Activated T-helper 1 cell treated with anti-CD3 and anti-CD28 coated beads, Interleukin-12 subunit alpha, Interleukin-12 subunit beta, Interleukin-2, Interleukin-4 antibody, amounts not matched to agents 30 ng/mL and 10 ng/mL and 1 ng/mL, durations not matched to agents 14 hours and 24 hours and 36 hours (primary cell): ENCODE results near the gene GIPC1. TPM values are rescaled to one million over a fixed set of nuclear protein-coding genes. Genes with fewer than 3 reads are reported as not detected.
"Not testable (repeated sequence)": the region's sequence is repeated elsewhere in the genome, so short reads cannot be mapped to it uniquely, and the experiment has no call there.

Experiments
- DNase-seq: peaks from one replicate; pipeline ENCODE4 v3.0.0; 2021; ENCODE audit warnings: low spot score
- H3K27ac Mint-ChIP-seq: one replicate; pipeline ENCODE4 v1.8.0; 2021; ENCODE audit warnings: mild to moderate bottlenecking, mixed read lengths
- H3K27me3 Mint-ChIP-seq: one replicate; pipeline ENCODE4 v1.8.0; 2022; ENCODE audit warnings: mild to moderate bottlenecking, moderate library complexity, mixed read lengths; ENCODE audit not compliant: insufficient read depth
- H3K36me3 Mint-ChIP-seq: one replicate; pipeline ENCODE4 v1.8.0; 2021; ENCODE audit warnings: low read depth, mixed read lengths
- H3K4me1 Mint-ChIP-seq: one replicate; pipeline ENCODE4 v1.8.0; 2021; ENCODE audit warnings: low read depth, mixed read lengths
- H3K4me3 Mint-ChIP-seq: one replicate; pipeline ENCODE4 v1.8.0; 2021; ENCODE audit warnings: mild to moderate bottlenecking, moderate library complexity, mixed read lengths
- H3K9me3 Mint-ChIP-seq: one replicate; pipeline ENCODE4 v1.8.0; 2021; ENCODE audit warnings: mixed read lengths
- intact Hi-C: fragments of 100-400 bp; cut with micrococcal nuclease; formaldehyde crosslinking; loops from one replicate; pipeline ENCODE4 v1.15.1; 2024
- total RNA-seq: library from RNA; stranded (reverse); gene quantifications from 2 replicates; pipeline ENCODE4 v1.2.3, GENCODE V29; 2022

Gene GIPC1
- total RNA-seq, 1 donor from 2014 or later: 42.9 TPM

DNA sequence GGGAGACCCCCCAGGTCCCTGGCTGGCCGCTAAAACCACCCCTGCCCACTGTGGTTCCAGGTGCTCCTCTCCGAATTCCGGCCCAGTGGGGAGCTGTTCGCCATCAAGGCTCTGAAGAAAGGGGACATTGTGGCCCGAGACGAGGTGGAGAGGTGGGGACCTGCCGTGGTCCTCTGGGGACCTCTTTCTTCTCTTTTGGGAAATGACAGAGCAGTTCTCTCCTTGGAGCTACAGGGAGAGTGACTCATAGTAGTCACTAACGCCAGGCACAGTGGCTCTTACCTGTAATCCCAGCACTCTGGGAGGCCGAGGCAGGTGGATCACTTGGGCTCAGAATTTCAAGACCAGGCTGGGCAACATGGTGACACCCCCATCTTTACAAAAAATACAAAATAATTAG lies 28.1 kb downstream of the GIPC1 start:
- no peak overlapping the region for H3K27ac Mint-ChIP-seq
- no peak overlapping the region for H3K4me3 Mint-ChIP-seq
- intact Hi-C loops: no loop called here
- H3K9me3 Mint-ChIP-seq: no peaks in the 10 kb centered on the region
- DNase-seq: no peak
- peaks cover 23% of the 10 kb centered on the region for H3K36me3 Mint-ChIP-seq
- peaks cover 2% of the 10 kb centered on the region for H3K4me1 Mint-ChIP-seq
- peaks cover 3% of the 10 kb centered on the region for H3K27me3 Mint-ChIP-seq

DNA sequence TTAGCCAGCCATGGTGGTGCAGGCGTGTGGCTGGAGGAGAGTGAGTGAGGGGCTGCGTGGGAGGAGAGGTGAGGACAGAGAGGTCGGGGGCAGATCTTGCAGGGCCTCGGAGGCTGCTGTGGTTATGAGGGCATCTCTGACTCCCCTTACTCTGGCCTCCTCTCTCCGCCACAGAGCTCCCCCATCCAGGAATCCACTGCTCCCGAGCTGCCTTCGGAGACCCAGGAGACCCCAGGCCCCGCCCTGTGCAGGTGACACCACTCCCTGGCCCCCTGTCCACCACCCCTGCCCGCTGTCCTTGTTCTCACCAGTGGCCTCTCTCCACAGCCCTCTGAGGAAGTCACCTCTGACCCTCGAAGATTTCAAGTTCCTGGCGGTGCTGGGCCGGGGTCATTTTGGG lies 28.5 kb downstream of the GIPC1 start:
- no peaks in the 10 kb centered on the region for H3K9me3 Mint-ChIP-seq
- no peak overlapping the region for H3K4me3 Mint-ChIP-seq
- no peaks in the 10 kb centered on the region for H3K4me1 Mint-ChIP-seq
- intact Hi-C loops: no loop called here
- no peak for DNase-seq
- H3K36me3 Mint-ChIP-seq: peaks cover 23% of the 10 kb centered on the region
- H3K27me3 Mint-ChIP-seq: no peaks in the 10 kb centered on the region
- no peak overlapping the region for H3K27ac Mint-ChIP-seq

DNA sequence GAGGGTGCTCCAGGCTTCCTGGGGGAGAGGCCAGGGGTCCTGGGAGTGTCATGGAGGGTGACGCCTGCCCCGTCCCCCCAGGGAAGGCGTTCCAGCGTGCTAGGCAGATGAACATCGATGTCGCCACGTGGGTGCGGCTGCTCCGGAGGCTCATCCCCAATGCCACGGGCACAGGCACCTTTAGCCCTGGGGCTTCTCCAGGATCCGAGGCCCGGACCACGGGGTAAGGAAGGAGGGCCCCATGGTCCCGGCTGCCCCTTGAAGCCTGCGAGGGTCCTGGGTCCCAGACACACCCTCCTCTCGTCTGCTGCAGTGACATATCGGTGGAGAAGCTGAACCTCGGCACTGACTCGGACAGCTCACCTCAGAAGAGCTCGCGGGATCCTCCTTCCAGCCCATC lies 32.2 kb downstream of the GIPC1 start:
- no peaks in the 10 kb centered on the region for H3K4me1 Mint-ChIP-seq
- no peak overlapping the region for H3K4me3 Mint-ChIP-seq
- intact Hi-C loops: no loop called here
- peaks cover 27% of the 10 kb centered on the region for H3K36me3 Mint-ChIP-seq
- H3K9me3 Mint-ChIP-seq: no peaks in the 10 kb centered on the region
- DNase-seq: no peak
- no peak overlapping the region for H3K27ac Mint-ChIP-seq
- H3K27me3 Mint-ChIP-seq: no peaks in the 10 kb centered on the region

DNA sequence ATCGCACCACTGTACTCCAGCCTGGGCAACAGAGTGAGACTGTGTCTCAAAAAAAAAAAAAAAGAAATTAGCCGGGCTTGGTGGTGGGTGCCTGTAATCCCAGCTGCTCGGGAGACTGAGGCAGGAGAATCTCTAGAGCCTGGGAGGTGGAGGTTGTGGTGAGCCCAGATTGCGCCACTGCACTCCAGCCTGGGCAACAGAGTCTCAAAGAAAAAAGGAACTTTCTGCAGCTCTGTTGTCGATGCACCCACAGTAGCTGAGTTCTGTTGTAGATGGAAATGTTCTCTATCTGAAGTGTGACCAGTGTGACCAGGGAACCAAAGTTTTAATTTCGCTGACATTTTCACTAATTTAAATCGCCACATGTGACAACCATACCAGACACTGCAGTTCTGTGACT lies 33.5 kb downstream of the GIPC1 start:
- H3K27me3 Mint-ChIP-seq, H3K4me1 Mint-ChIP-seq, H3K27ac Mint-ChIP-seq, H3K9me3 Mint-ChIP-seq, H3K4me3 Mint-ChIP-seq, intact Hi-C loops, DNase-seq: not testable (repeated sequence)
- peaks cover 34% of the 10 kb centered on the region for H3K36me3 Mint-ChIP-seq

DNA sequence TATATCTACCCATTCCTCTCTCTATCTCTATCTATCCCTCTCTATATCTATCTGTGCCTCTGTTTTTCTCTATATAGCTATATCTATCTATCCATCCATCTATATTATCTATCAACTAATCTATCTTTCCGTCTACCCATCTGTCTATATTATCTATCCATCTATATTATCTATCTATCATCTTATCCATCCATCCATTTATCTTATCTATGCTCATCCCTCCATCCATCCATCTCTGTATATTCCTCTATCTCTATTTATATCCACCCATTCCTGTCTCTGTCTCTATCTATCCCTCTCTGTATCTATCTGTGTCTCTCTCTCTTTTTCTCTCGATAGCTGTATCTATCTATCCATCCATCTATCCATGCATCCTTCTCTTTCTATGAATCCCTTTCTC lies 35.0 kb downstream of the GIPC1 start:
- intact Hi-C loops: no loop called here
- Mint-ChIP-seq H3K9me3 (no peaks in the 10 kb centered on the region), H3K27me3 (no peaks in the 10 kb centered on the region), H3K36me3 (peaks cover 29% of the 10 kb centered on the region), H3K4me3 (no peak overlapping the region), H3K27ac (no peak overlapping the region), H3K4me1 (no peaks in the 10 kb centered on the region)
- DNase-seq: no peak

DNA sequence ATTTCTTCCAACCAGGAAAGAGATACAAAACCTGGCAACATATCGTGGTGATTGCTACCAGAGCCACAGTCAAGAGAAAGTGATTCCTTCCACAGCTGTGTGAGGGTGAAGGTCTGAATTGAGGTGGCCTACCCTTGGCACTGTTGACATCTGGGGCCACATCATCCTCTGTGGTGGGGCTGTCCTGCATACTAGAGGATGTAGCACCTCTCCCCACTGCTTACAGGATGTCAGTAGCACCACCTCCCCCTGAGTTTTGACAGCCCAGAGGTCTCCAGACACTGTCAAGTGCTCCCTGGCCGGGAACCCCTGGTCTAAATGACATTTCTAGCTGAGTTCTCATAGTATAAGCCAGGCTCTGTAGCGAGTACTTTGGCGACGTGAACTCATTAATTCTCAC lies 36.2 kb downstream of the GIPC1 start:
- H3K27me3 Mint-ChIP-seq: no peaks in the 10 kb centered on the region
- peaks cover 27% of the 10 kb centered on the region for H3K36me3 Mint-ChIP-seq
- no peak for DNase-seq
- intact Hi-C loops: no loop called here
- no peak overlapping the region for H3K27ac Mint-ChIP-seq
- no peaks in the 10 kb centered on the region for H3K9me3 Mint-ChIP-seq
- no peaks in the 10 kb centered on the region for H3K4me1 Mint-ChIP-seq
- H3K4me3 Mint-ChIP-seq: no peak overlapping the region

DNA sequence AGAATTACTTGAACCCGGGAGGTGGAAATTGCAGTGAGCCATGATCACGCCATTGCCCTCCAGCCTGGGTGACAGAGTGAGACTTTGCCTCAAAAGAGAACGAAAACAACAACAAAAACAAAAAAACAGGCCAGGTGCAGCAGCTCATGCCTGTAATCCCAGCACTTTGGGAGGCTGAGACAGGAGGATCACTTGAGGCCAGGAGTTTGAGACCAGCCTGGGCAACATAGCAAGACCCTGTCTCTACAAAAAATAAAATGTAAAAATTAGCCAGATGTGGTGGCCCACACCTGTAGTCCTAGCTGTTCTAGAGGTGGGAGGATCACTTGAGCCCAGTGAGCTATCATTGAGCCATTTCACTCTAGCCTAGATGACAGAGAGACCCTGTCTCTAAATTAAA lies 43.6 kb downstream of the GIPC1 start:
- H3K4me3 Mint-ChIP-seq, H3K27ac Mint-ChIP-seq, intact Hi-C loops, H3K27me3 Mint-ChIP-seq, DNase-seq, H3K9me3 Mint-ChIP-seq: not testable (repeated sequence)
- Mint-ChIP-seq H3K36me3 (peaks cover 35% of the 10 kb centered on the region), H3K4me1 (peaks cover 11% of the 10 kb centered on the region)

DNA sequence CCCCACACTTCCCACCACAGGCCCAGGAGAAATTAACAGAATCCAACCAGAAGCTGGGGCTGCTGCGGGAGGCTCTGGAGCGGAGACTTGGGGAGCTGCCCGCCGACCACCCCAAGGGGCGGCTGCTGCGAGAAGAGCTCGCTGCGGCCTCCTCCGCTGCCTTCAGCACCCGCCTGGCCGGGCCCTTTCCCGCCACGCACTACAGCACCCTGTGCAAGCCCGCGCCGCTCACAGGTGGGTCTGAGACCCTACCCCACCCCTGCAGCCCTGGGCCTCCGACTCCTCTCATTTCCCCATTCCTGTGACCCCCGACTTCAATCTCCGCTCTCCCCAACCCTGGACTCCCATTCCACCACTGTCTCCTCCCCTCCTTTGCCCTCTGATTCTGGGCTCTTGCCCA lies 45.1 kb downstream of the GIPC1 start:
- H3K27ac Mint-ChIP-seq: no peak overlapping the region
- peaks cover 11% of the 10 kb centered on the region for H3K4me1 Mint-ChIP-seq
- intact Hi-C loops: no loop called here
- H3K9me3 Mint-ChIP-seq: no peaks in the 10 kb centered on the region
- no peak overlapping the region for H3K4me3 Mint-ChIP-seq
- DNase-seq: no peak
- H3K36me3 Mint-ChIP-seq: peaks cover 46% of the 10 kb centered on the region
- no peaks in the 10 kb centered on the region for H3K27me3 Mint-ChIP-seq

DNA sequence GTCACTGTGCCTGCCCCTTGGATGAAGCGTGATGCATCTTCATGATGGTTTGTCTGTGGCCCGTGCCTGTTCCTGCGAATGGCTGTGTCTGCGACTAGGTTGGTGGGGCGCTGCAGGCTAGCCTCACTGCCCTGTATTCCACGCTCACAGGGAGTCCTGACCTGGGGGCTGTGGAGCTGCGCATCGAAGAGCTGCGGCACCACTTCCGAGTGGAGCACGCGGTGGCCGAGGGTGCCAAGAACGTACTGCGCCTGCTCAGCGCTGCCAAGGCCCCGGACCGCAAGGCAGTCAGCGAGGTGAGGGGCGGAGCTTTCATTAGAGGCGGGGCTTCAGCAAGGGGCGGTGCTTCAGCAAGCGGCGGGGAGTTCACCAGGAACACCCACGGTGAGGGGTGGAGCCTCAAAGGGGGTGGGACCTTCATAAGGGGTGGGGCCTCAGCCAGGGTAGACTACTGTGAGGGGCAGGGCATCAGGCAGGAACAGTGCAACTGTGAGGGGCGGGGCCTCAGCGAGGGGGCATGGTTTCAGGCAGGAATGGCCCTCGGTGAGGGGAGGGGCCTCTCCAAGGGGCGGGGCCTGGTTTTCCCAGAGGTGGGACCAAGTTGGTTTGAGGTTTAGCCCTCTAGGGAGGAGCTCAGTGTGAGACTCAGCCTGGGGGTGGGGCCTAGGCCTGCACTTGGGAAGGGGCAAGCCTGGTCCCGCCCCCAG lies 45.6 kb downstream of the GIPC1 start:
- Mint-ChIP-seq H3K27ac (no peak overlapping the region), H3K4me1 (peaks cover 11% of the 10 kb centered on the region), H3K9me3 (no peaks in the 10 kb centered on the region), H3K36me3 (peaks cover 46% of the 10 kb centered on the region), H3K4me3 (no peak overlapping the region), H3K27me3 (no peaks in the 10 kb centered on the region)
- intact Hi-C loops: no loop called here
- peak; percentile 57 for DNase-seq

DNA sequence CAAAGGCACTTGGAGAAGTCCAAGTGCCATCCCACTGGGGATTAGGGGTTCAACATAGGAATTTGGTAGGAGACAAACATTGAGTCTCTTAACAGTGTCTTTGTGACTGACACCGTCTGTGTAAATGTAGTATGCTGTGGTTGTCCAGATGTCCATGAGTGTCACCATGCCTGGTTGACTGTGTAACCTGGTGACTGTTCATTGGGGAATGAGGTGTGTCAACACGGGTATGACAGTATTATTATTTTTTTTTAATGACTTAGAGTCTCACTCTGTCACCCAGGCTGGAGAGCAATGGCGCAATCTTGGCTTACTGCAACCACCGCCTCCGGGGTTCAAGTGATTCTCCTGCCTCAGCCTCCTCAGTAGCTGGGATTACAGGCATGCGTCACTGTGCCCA lies 46.6 kb downstream of the GIPC1 start:
- peak overlapping the region; percentile 71 for H3K27ac Mint-ChIP-seq
- H3K27me3 Mint-ChIP-seq: no peaks in the 10 kb centered on the region
- peaks cover 15% of the 10 kb centered on the region for H3K4me1 Mint-ChIP-seq
- no peak overlapping the region for H3K4me3 Mint-ChIP-seq
- H3K36me3 Mint-ChIP-seq: peaks cover 44% of the 10 kb centered on the region
- intact Hi-C loops: no loop called here
- H3K9me3 Mint-ChIP-seq: no peaks in the 10 kb centered on the region
- no peak for DNase-seq

DNA sequence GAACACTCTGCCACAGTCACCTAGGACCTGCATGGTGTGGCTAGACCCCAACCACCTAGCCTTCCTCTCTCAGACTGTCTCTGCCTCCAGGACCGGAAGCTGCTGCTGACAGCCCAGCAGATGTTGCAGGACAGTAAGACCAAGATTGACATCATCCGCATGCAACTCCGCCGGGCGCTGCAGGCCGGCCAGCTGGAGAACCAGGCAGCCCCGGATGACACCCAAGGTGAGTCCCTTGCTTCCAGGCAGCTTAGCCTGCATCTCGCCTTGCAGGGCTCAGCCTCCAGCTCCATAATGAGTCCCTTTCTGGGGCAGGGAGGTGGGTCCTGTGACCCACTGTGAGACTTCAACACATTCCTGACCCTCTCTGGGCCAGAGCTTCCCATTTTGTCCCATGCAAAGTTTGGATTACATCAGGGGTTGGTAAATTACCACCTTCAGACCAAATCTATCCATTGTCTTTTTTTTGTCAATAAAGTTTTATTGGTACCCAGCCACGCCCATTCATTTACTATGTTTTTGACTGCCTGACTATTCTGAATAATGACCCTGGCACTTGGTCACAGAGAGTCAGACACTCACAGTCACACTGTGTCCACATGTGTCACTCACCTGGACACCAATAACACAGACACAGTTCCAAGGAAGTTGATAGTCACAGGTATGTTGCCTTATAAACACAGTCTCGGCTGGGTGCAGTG lies 49.4 kb downstream of the GIPC1 start:
- Mint-ChIP-seq H3K9me3 (no peaks in the 10 kb centered on the region), H3K4me1 (peaks cover 17% of the 10 kb centered on the region), H3K36me3 (peaks cover 58% of the 10 kb centered on the region), H3K27ac (no peak overlapping the region), H3K4me3 (no peak overlapping the region), H3K27me3 (no peaks in the 10 kb centered on the region)
- DNase-seq: no peak
- intact Hi-C loops: no loop called here

DNA sequence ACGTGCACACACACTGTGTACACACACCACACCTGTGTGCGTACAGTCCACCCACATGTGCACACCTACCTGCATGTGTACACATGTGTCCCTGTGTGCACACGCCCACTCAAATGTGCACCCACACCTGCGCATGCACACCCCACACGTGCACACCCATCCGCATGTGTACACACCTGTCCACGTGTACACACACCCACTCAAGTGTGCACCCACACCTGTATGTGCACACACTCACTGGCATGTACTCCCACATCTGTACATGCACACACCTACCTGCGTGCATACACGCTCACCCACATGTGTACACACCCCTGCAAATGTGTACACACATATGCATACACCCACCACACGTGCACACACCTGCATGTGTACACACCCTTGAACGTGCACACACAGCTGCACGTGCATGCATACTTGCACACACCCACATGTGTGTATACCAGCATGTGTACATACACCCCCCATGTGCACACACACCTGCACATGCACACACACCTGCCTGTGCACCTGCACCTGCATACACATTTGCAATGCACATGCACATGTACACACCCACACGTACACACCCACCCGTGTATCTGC lies 52.2 kb downstream of the GIPC1 start:
- Mint-ChIP-seq H3K27me3 (no peaks in the 10 kb centered on the region), H3K9me3 (no peaks in the 10 kb centered on the region), H3K4me3 (no peak overlapping the region), H3K4me1 (peaks cover 30% of the 10 kb centered on the region), H3K27ac (no peak overlapping the region), H3K36me3 (peaks cover 47% of the 10 kb centered on the region)
- intact Hi-C loops: no loop called here
- DNase-seq: no peak

DNA sequence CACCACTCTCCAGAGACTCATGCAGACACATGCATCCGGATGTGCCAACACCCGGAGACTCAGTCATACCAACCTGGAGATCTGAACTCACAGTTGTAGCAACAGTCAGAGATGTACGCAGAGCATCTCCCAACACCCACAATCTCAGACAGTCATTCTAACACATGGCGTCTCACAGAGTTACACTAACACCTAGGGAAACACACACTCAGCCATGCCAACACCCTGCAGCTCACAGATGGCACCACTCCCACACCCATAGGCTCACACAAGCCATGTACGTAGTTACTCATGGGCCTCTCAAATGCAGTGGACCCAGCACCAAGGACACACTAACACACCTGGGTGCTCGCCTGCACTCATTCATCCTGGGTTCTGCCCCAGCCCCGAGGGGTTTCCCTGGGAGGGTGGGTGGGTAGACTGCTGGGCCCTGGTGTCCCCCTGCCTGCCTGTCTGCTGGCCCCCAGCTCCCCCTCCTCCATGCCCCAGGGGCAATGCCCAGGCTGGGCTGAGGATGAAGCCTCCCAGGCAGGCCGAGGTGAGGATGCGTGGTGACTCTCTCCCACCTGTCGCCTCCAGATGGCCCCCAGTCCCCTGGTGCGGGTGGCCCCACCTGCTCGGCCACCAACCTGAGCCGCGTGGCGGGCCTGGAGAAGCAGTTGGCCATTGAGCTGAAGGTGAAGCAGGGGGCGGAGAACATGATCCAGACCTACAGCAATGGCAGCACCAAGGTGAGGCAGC lies 52.9 kb downstream of the GIPC1 start:
- Mint-ChIP-seq H3K36me3 (peaks cover 43% of the 10 kb centered on the region), H3K4me3 (peak overlapping the region; percentile 33), H3K27me3 (no peaks in the 10 kb centered on the region), H3K27ac (no peak overlapping the region), H3K4me1 (peaks cover 25% of the 10 kb centered on the region), H3K9me3 (no peaks in the 10 kb centered on the region)
- intact Hi-C loops: no loop called here
- no peak for DNase-seq
